Peyer's patch (tissue), 4 donors: ENCODE data around the gene ACYP1.

Experiments used
- POLR2A ChIP-seq, 2 donors: fragments of 450-650 bp; IDR thresholded peaks; one replicate each; pipeline ENCODE4 v1.5.1; 2017; ENCODE audit warnings: antibody characterized with exemption in 2 of 2, mild to moderate bottlenecking in 2 of 2, moderate library complexity in 2 of 2
- TF ChIP-seq, protein P1 (sequence below), 6 experiments: fragments of 450-650 bp in 4 of 6; fragments of 200-600 bp in 2 of 6; sonication (generic) in 1 of 6; IDR thresholded peaks; one replicate each; pipeline ENCODE4 v1.5.1; 2017 to 2019; ENCODE audit warnings: antibody characterized with exemption in 6 of 6, mild to moderate bottlenecking in 3 of 6, moderate library complexity in 1 of 6

DNA sequence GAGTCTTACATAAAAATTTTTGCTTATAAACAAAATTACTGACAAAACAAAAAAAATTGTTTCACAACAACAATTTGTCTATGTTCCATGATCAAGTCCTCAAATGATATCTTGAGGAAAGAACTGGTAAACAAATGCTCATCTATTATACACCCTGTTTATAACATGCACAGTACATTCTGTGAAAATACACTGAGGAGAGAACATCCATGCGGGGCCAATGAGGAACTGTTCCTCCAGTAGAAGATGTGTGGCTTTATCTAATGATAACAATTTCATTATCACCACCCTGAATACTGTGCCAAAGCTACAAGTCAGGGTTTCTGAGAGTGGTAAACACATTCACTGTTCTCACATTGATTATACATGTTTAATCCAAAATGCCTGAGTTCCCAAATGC, 23.3 kb downstream of the ACYP1 start:
- TF ChIP-seq, protein P1, sequence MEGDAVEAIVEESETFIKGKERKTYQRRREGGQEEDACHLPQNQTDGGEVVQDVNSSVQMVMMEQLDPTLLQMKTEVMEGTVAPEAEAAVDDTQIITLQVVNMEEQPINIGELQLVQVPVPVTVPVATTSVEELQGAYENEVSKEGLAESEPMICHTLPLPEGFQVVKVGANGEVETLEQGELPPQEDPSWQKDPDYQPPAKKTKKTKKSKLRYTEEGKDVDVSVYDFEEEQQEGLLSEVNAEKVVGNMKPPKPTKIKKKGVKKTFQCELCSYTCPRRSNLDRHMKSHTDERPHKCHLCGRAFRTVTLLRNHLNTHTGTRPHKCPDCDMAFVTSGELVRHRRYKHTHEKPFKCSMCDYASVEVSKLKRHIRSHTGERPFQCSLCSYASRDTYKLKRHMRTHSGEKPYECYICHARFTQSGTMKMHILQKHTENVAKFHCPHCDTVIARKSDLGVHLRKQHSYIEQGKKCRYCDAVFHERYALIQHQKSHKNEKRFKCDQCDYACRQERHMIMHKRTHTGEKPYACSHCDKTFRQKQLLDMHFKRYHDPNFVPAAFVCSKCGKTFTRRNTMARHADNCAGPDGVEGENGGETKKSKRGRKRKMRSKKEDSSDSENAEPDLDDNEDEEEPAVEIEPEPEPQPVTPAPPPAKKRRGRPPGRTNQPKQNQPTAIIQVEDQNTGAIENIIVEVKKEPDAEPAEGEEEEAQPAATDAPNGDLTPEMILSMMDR (IDR thresholded peaks at IDR 0.05) = no peak
- peak in 1 of 2 donors; percentile 15 for TF ChIP-seq POLR2A (IDR thresholded peaks at IDR 0.05)
